Fibroblast of lung (primary cell): ENCODE measurements around the gene NLE1. TPM values are rescaled to one million over a fixed set of nuclear protein-coding genes. Genes with fewer than 3 reads are reported as not detected.

Source experiments
- DNase-seq, 2 donors: peaks; one replicate each; pipeline versions ENCODE4 v3.0.0 to v3.0.0-alpha.2; 2010; ENCODE audit warnings: low read depth in 2 of 2
- H2AFZ ChIP-seq: 2 replicates; pipeline ENCODE4 v1.5.1; 2012; ENCODE audit warnings: low read length, control low read depth, inconsistent platforms
- H3K27ac ChIP-seq: 2 replicates; pipeline ENCODE4 v1.5.1; 2011; ENCODE audit warnings: low read length, control low read depth; ENCODE audit not compliant: insufficient read depth
- H3K27me3 ChIP-seq: 2 replicates; pipeline ENCODE4 v1.5.1; 2011; ENCODE audit warnings: mild to moderate bottlenecking, low read length; ENCODE audit not compliant: control insufficient read depth, insufficient read depth
- H3K36me3 ChIP-seq: 2 replicates; pipeline ENCODE4 v1.5.1; 2011; ENCODE audit warnings: low read length; ENCODE audit not compliant: control insufficient read depth, insufficient read depth
- H3K4me1 ChIP-seq: 2 replicates; pipeline ENCODE4 v1.5.1; 2011; ENCODE audit warnings: low read length; ENCODE audit not compliant: control insufficient read depth, insufficient read depth; ENCODE audit errors: extremely low read depth
- H3K4me2 ChIP-seq: 2 replicates; pipeline ENCODE4 v1.5.1; 2011; ENCODE audit warnings: low read length, control low read depth; ENCODE audit not compliant: insufficient read depth; ENCODE audit errors: extremely low read depth
- H3K4me3 ChIP-seq, 4 experiments: fragments of 200-600 bp in 1 of 4; sonication (generic) in 1 of 4; replicated peaks in 1 of 4; 2 replicates each; pipeline ENCODE4 v1.5.1; 2011 to 2016; ENCODE audit warnings: low read length in 4 of 4, low read depth in 3 of 4, mild to moderate bottlenecking in 3 of 4, control low read depth in 2 of 4, inconsistent platforms in 1 of 4, mixed read lengths in 1 of 4; ENCODE audit not compliant: insufficient read depth in 1 of 4; ENCODE audit errors: control extremely low read depth in 1 of 4
- H3K79me2 ChIP-seq: 2 replicates; pipeline ENCODE4 v1.5.1; 2012; ENCODE audit warnings: mild to moderate bottlenecking, low read length, inconsistent platforms; ENCODE audit not compliant: control insufficient read depth, insufficient read depth
- H3K9ac ChIP-seq: 2 replicates; pipeline ENCODE4 v1.5.1; 2011; ENCODE audit warnings: mild to moderate bottlenecking, low read length, control low read depth; ENCODE audit not compliant: insufficient read depth
- H3K9me3 ChIP-seq: 2 replicates; pipeline ENCODE4 v1.5.1; 2012; ENCODE audit warnings: low read depth, low read length; ENCODE audit not compliant: control insufficient read depth, insufficient read depth
- H4K20me1 ChIP-seq: 2 replicates; pipeline ENCODE4 v1.5.1; 2011; ENCODE audit warnings: low read length; ENCODE audit not compliant: control insufficient read depth, insufficient read depth; ENCODE audit errors: extremely low read depth
- EZH2 ChIP-seq: IDR thresholded peaks from 2 replicates; pipeline ENCODE4 v1.5.1; 2012; ENCODE audit warnings: low read length, control low read depth, mild to moderate bottlenecking; ENCODE audit errors: missing control alignments
- polyA plus RNA-seq, 2 donors: library from polyadenylated mRNA; depleted of rRNA in 1 of 2; stranded (reverse) in 1 of 2; unstranded in 1 of 2; fragments of >200 nt; gene quantifications; 2 replicates each; pipeline ENCODE4 v1.2.1, GENCODE V29; 2011 to 2012; ENCODE audit warnings: missing spikeins in 1 of 2
- total RNA-seq: library from RNA; depleted of rRNA; stranded (reverse); fragments of >200 nt; gene quantifications from 2 replicates; pipeline ENCODE4 v1.2.1, GENCODE V29; 2014
- TF ChIP-seq, protein P1 (sequence below), 2 donors: IDR thresholded peaks in 1 of 2; conservative IDR thresholded peaks in 1 of 2; 1 replicate in 1 of 2; 2 replicates in 1 of 2; pipeline ENCODE4 v1.5.1; 2011 to 2012; ENCODE audit warnings: low read length in 2 of 2, control low read depth in 1 of 2, inconsistent platforms in 1 of 2, low read depth in 1 of 2, mild to moderate bottlenecking in 1 of 2

NLE1 gene
- total and polyA plus RNA-seq, 2 donors (not counting 1 experiment from before 2014, with no cell fraction given), result 9.4 to 20.5 TPM

DNA sequence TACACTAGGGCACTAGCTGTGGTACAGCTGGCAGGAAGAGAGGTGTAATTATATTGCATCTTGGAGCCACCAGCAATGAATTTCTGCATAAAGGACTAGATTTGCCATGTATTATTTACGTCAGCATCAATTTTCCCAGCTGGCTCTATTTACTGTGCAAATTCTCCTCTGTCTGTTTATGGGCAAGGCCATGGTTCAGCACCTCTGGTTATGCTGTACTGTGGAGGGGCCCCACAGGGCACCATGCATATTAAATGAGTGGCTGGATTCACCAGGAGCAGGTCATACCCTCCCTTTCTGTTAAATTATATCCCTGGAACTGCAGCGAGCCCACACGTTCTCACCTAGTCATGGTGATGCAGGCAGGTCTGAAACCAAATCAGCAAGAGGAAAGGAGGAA, 42.2 kb downstream of the NLE1 start:
- Histone ChIP-seq H3K9ac (no peak overlapping the region), H3K79me2 (no peaks in the 10 kb centered on the region), H3K27ac (no peak overlapping the region), H3K4me3 (no peak overlapping the region), H3K27me3 (no peaks in the 10 kb centered on the region), H3K4me1 (no peaks in the 10 kb centered on the region), H2AFZ (no peak overlapping the region), H3K4me2 (no peak overlapping the region), H4K20me1 (no peaks in the 10 kb centered on the region), H3K36me3 (peaks cover 3% of the 10 kb centered on the region), H3K9me3 (no peaks in the 10 kb centered on the region)
- no peak for DNase-seq
- TF ChIP-seq, protein P1, sequence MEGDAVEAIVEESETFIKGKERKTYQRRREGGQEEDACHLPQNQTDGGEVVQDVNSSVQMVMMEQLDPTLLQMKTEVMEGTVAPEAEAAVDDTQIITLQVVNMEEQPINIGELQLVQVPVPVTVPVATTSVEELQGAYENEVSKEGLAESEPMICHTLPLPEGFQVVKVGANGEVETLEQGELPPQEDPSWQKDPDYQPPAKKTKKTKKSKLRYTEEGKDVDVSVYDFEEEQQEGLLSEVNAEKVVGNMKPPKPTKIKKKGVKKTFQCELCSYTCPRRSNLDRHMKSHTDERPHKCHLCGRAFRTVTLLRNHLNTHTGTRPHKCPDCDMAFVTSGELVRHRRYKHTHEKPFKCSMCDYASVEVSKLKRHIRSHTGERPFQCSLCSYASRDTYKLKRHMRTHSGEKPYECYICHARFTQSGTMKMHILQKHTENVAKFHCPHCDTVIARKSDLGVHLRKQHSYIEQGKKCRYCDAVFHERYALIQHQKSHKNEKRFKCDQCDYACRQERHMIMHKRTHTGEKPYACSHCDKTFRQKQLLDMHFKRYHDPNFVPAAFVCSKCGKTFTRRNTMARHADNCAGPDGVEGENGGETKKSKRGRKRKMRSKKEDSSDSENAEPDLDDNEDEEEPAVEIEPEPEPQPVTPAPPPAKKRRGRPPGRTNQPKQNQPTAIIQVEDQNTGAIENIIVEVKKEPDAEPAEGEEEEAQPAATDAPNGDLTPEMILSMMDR (conservative IDR thresholded peaks at IDR 0.05 in 1 of 2, IDR thresholded peaks at IDR 0.05 in 1 of 2; ENCODE audit: low read depth in 1 of 2, low read length in 2 of 2), result no peak
- no peak for TF ChIP-seq EZH2

- no peak overlapping the region for H3K4me3 ChIP-seq
- no peak overlapping the region for H3K27ac ChIP-seq
- H2AFZ ChIP-seq, result no peak overlapping the region
- DNase-seq, result no peak
- H3K9ac ChIP-seq, result no peak overlapping the region
- H4K20me1 ChIP-seq, result no peaks in the 10 kb centered on the region
- no peaks in the 10 kb centered on the region for H3K9me3 ChIP-seq
- TF ChIP-seq EZH2, result no peak
- TF ChIP-seq, protein P1 (conservative IDR thresholded peaks at IDR 0.05 in 1 of 2, IDR thresholded peaks at IDR 0.05 in 1 of 2; ENCODE audit: low read depth in 1 of 2, low read length in 2 of 2), result no peak
- H3K36me3 ChIP-seq, result peaks cover 3% of the 10 kb centered on the region
- no peak overlapping the region for H3K4me2 ChIP-seq
- H3K27me3 ChIP-seq, result no peaks in the 10 kb centered on the region
- peaks cover 4% of the 10 kb centered on the region for H3K4me1 ChIP-seq
- no peaks in the 10 kb centered on the region for H3K79me2 ChIP-seq
These were observed 44.3 kb downstream of the NLE1 start for GRCh38 chr17:35097776-35098175.

DNA sequence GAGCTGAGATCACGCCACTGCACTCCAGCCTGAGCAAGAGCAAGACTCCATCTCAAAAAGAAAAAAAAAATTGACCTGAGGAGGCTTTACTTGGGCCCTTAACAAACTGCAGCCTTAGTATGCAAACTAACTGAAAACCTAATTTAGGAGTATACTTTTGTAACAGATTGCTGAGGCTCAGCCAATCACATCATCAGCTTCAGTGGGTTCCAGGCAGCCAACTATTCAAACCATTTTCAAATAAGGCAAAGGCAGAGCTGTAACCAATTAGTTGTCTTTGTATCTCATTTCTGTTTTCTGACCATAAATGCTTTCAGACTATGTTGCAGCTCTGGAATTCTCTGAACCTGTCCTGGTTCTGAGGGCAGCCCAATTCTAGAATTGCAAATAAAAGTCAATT, 46.4 kb downstream of the NLE1 start:
- Histone ChIP-seq H3K79me2 (no peaks in the 10 kb centered on the region), H3K27ac (no peak overlapping the region), H4K20me1 (no peaks in the 10 kb centered on the region), H3K27me3 (no peaks in the 10 kb centered on the region), H3K9ac (no peak overlapping the region), H3K4me1 (peaks cover 4% of the 10 kb centered on the region), H3K4me2 (no peak overlapping the region), H3K36me3 (peaks cover 3% of the 10 kb centered on the region), H2AFZ (no peak overlapping the region), H3K9me3 (no peaks in the 10 kb centered on the region), H3K4me3 (no peak overlapping the region)
- no peak for DNase-seq
- TF ChIP-seq, protein P1 (conservative IDR thresholded peaks at IDR 0.05 in 1 of 2, IDR thresholded peaks at IDR 0.05 in 1 of 2; ENCODE audit: low read depth in 1 of 2, low read length in 2 of 2), result no peak
- no peak for TF ChIP-seq EZH2
